Stimulated activated naive CD4-positive, alpha-beta T cell treated with Interleukin-2 at 50 U/mL for 16 hours (primary cell): Measurements from ENCODE around the gene FBXO10.
A peak's percentile ranks its signal among the peaks of the same experiment; 100 is the strongest.
"Not testable (repeated sequence)": the region's sequence is repeated elsewhere in the genome, so short reads cannot be mapped to it uniquely, and the experiment has no call there.

Source experiments
- DNase-seq: peaks from one replicate; lab custom pipeline; 2025; lab: John Stamatoyannopoulos, UW

The FBXO10 gene

DNA sequence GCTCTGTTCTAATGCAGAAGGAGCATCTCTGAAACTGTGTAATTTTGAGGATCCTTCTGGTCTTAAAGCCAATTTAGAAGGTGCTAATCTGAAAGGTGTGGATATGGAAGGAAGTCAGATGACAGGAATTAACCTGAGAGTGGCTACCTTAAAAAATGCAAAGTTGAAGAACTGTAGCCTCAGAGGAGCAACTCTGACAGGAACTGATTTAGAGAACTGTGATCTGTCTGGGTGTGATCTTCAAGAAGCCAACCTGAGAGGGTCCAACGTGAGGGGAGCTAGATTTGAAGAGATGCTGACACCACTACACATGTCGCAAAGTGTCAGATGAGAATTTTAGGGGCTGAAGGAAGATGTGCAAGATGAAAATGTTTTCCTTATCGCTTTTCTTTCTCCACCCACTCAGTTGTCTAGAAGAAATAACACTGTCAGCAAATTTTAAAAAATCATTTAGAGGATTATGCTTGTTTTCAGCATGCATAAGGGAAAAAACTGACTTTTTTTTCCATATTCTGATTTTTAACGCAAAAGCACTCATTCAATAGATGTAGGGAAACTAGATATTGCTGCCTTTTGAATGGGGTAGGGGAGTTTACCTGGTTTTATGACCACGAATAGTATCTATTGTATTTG is 98.1 kb downstream of the FBXO10 start:
- DNase-seq: not testable (repeated sequence)

DNA sequence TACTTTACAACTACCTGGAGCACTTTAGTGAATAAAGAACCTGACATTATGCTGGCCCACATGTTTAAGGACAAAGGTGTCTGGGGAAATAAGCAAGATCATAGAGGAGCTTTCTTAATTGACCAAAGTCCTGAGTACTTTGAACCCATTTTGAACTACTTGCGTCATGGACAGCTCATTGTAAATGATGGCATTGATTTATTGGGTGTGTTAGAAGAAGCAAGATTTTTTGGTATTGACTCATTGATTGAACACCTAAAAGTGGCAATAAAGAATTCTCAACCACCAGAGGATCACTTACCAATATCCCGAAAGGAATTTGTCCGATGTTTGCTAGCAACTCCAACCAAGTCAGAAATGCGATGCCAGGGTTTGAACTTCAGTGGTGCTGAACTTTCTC is 98.7 kb downstream of the FBXO10 start:
- DNase-seq: not testable (repeated sequence)

DNA sequence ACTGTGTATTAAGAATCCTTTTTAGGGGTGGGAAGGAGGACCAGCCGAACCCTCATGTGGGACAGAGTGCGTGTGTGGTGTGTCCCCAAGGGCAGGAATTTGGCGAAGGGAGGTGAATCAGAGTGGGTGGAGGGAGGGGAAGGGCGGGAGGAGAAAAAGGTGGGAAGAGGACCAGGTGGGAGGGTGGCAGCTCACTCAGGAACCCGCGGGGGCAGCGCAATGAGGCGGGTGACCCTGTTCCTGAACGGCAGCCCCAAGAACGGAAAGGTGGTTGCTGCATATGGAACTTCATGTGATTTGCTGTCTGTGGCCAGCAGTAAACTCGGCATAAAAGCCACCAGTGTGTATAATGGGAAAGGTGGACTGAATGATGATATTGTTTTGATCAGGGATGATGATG is 99.2 kb downstream of the FBXO10 start:
- DNase-seq: no peak

DNA sequence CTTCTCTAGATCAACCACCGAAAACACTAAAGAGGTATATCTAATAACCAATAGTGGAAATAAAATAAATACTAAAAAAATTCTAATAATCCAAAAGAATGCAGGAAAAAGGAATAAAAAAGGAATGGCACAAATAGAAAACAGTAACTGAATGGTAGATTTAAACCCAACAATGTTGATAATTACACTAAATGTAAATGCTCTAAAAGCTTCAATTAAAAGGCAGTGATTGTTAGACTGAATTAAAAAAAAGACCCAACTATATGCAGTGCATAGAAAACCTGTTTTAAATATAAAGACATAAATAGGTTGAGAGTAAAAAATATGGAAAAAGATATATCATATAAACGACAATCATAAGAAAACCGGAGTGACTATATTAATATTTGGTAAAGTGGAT is 101.7 kb downstream of the FBXO10 start:
- DNase-seq: no peak

DNA sequence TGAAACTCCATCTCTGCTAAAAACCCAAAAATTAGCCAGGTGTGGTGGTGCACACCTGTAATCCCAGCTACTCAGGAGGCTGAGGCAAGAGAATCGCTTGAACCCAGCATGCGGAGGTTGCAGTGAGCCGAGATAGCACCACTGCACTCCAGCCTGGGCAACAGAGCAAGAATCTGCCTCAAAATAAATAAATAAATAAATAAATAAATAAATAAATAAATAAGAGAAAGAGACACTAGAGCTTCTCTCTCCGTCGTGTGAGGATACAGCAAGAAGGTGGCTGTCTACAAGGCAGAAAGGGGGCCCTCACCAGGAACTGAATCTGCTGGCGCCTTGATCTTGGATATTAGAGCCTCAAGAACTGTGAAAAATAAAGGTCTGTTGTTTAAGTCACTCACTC is 102.2 kb downstream of the FBXO10 start:
- not testable (repeated sequence) for DNase-seq

DNA sequence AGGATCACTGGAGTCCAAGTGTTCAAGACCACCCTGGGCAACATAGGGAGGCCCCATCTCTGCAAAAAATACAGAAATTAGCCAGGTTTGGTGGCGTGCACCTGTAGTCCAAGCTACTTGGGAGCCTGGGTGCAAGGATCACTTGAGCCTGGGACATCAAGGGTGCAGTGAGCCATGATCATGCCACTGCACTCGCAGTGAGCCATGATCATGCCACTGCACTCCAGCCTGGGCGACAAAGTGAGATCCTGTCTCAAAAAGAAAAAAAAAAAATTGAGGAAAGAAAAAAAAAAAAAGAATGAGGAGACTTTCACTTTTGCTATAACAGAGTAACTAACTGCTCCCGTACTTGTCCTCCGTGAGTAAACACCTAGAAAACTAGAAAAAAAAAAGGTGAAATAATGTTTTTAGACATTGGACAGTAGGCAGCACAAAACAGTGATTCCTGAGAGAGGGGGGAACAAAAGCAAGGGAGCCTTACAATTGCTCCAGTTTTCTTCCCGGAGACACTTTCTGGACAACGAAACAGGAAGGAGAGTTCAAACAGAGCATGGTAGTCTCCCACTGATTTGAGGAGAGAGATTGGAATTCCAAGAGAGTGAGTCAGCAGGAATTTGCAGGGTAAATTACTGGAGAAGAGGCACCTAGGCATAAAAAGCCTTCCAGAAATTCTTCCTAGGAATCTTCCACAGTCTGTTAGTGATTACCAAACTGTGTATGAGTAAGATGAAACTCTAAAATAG is 104.1 kb downstream of the FBXO10 start:
- DNase-seq: no peak

DNA sequence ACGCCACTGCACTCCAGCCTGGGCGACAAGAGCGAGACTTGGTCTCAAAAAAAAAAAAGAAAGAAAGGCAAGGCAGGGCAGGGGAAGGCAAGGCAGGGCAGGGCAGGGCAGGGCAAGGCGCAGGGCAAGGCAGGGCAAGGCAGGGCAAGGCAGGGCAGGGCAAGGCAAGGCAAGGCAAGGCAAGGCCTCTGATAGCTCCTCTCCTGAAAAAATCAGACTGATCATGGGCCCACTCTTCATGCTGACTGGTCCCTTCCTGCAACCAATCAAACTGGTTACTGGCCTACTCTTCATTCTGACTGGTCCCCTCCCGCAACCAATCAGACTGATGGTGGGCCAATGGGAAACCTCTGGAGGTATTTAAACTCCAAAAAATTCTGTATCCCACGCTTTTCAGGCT is 107.6 kb downstream of the FBXO10 start:
- DNase-seq: no peak

DNA sequence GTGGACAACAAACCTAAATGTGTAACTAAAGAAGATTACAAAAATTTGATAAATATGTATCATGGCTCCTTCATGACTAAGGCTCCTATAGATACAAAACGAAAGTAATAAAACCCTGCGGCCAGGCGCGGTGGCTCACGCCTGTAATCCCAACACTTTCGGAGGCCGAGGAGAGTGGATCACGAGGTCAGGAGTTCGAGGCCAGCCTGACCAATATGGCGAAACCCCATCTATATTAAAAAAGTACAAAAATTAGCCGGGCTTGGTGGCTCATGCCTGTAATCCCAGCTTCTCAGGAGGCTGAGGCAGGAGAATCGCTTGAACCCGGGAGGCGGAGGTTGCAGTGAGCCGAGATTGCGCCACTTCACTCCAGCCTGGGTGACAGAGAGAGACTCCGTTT is 108.7 kb downstream of the FBXO10 start:
- DNase-seq: not testable (repeated sequence)

DNA sequence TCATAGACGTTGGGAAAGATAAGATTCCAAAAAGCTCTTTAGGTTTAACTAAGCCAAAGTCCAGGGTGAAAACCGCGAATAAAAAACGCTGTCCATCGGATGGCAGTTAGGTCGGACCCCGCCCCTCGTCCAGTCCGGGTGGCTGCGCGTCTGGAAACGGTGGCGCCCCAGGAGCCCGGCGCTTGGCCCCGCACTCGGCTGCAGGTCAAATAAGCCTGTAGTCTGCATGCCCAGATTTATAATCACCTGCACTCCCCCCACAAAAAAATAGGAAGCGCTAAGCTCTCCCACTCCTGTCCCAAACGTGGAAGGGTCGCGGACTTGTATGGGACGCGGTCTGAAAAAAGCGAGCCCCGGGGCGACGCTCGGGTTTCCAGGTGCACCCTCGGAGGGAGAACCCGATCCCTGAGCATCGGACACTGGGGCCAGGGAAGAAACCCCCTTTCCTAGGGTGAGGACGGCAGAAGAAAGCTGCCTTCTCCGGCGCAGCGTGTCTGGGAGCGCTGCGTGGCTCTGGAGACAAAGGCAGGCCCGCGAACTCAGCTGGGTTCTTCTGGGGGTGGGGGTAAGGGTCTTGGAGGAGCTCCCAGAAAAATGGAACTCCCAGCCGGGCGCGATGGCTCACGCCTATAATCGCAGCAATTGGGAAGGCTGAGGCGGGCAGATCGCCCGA is 110.0 kb downstream of the FBXO10 start:
- no peak for DNase-seq

DNA sequence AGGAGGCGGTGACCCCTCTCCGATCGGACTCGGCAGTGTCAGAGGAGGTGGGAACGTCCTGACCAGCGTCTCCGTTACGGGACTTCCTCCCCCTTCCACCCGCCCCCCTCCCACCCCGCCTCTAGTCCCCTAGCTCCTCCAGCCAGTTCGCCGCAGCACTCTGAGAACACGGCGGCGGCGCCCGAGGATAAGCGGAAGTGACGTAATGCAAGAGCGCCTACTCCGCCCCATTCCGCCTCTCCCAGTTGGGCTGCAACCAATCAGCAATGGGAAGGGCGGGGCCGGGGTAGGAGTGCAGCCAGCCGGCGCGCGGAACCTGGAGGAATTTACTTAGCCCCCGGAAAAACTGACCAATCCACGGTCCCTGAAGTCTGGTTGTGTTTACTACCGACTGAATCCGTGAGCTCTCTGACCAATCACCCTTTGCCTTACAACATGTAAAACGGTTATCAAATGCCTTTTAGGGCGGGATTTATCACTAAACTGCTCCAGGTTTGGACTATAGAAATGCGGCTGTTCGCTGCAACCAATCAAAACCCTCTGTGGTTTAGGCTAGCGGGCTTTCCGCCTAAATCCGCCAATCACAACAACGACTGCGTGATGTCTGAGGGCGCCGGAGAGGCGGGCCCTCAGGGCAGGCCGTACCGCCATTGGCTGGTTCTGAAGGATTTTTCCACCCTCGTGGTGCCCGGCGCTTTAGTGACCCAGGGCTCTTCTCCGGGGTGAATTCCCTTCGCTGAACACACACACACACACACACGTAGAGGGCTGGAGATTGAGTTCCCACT is 110.7 kb downstream of the FBXO10 start, which contains the start of gene ZBTB5:
Gene ZBTB5 (minus strand): TSS at position 202 of the 788 bp plus-strand sequence. CDS start 22,899 bp downstream, outside the sequence.
- DNase-seq: peak; percentile 99

DNA sequence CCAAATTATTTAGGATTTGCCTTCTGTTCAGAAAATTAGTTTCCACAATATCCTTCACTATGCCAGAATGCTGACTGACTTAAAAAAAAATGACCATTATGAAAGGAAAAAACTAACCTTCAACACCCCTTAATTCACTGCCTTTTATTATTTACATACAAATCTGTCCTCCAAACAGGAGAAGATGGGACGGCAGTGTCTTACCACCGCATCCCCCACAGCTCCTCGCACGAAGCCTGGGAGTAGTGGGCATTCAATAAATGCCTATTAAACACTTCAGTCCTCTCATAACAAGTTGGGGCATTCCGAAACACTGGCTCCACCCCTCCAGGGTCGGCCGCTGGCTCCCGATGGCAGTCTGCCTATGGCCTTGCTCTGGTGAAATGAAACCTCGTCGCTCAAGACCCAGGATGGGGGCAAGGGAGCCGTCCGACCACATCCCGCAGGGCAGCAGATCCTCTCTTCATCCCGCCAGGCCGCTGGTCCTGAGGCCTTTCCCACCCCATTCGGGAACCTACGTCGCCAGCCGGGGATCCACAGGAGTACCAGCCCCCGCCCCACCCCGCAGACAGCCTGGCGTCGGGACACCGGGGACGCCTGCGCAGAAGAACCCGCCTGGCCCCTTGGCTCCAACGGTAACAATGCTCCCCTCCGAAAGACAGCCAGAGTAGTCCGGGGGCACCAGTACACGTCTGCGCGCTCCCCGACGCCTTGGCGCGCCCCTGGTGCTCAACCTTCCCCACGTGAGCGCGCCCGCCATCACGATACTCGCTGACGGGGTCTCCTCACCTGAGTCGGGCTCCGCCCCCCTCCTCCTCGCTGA is 111.5 kb downstream of the FBXO10 start:
- DNase-seq: peak; percentile 93

DNA sequence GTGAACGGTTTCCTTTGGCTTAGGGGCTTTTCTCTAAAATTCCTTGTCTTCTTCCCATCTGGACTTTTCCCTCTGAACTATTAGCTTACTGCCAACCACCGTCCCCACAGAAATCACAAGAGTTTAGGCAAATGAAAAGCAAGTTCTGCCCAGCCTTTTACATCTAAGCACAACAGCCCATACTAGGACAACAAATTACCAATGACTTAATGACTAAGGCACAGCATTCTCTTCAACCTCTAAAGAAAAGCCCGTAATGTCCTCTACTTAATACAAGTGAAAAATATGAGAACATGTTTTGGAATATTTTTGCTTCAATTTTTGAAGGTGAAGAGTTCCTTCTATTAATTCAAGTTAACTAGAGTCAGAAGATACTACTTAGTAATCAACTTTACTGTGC is 112.2 kb downstream of the FBXO10 start:
- no peak for DNase-seq
